ENCODE results near the gene HNMT. TPM values are rescaled to one million over a fixed set of nuclear protein-coding genes. Genes with fewer than 3 reads are reported as not detected.

The HNMT gene
- polyA plus RNA-seq, 1 donor (not counting 4 experiments of a cell fraction or from before 2014, with no cell fraction given): 7.4 TPM

GRCh38 chr2:137937778-137938177 lies 26.5 kb upstream of the HNMT start:
- no peaks in the 10 kb centered on the region for H3K36me3 ChIP-seq (ENCODE audit: control insufficient read depth in 2 of 2, extremely low read depth in 1 of 2, insufficient read depth in 2 of 2, low read length in 2 of 2)
- no peaks in the 10 kb centered on the region for H3K79me2 ChIP-seq (ENCODE audit: control insufficient read depth, insufficient read depth, low read length)
- no peaks in the 10 kb centered on the region for H3K27me3 ChIP-seq (ENCODE audit: control insufficient read depth, extremely low read depth, insufficient read depth, low read length)
- H3K4me1 ChIP-seq (ENCODE audit: control insufficient read depth, extremely low read depth, insufficient read depth, low read length): no peaks in the 10 kb centered on the region
- H3K4me2 ChIP-seq (ENCODE audit: control insufficient read depth, extremely low read depth, insufficient read depth, low read depth, low read length): no peak overlapping the region
- no peak for FAIRE-seq
- no peaks in the 10 kb centered on the region for H3K9me3 ChIP-seq (ENCODE audit: control insufficient read depth, low read depth, low read length)
- dilution Hi-C loops (cut with MboI; ENCODE audit: extremely low pct_ligation_motif_present, low sequenced_read_pairs): no loop called here
- H3K9ac ChIP-seq (ENCODE audit: control insufficient read depth, extremely low read depth, insufficient read depth, low read length): no peak overlapping the region
- H3K27ac ChIP-seq (ENCODE audit: control insufficient read depth, insufficient read depth, low read length): no peak overlapping the region
- no peak for DNase-seq (ENCODE audit: low read depth, low spot score)
- no peak overlapping the region for H2AFZ ChIP-seq (ENCODE audit: control insufficient read depth, low read length)
- no peaks in the 10 kb centered on the region for H3K9me1 ChIP-seq (ENCODE audit: control insufficient read depth, extremely low read depth, insufficient read depth, low read length)
- H3K4me3 ChIP-seq (ENCODE audit: control insufficient read depth in 2 of 3, extremely low read depth in 1 of 3, insufficient read depth in 2 of 3, low read depth in 1 of 3, low read length in 3 of 3): no peak overlapping the region
- TF ChIP-seq CTCF (optimal IDR thresholded peaks at IDR 0.05 in 1 of 3, IDR thresholded peaks at IDR 0.05 in 1 of 3, conservative IDR thresholded peaks at IDR 0.05 in 1 of 3; ENCODE audit: extremely low read depth in 1 of 3, insufficient read depth in 2 of 3, low read length in 3 of 3) (no peak), EZH2 (IDR thresholded peaks at IDR 0.05; ENCODE audit: low read length) (no peak)
- H4K20me1 ChIP-seq (ENCODE audit: control insufficient read depth, extremely low read depth, insufficient read depth, low read length): no peaks in the 10 kb centered on the region

GRCh38 chr2:137938204-137938603 lies 26.1 kb upstream of the HNMT start:
- Histone ChIP-seq H3K4me2 (ENCODE audit: control insufficient read depth, extremely low read depth, insufficient read depth, low read depth, low read length) (no peak overlapping the region), H3K79me2 (ENCODE audit: control insufficient read depth, insufficient read depth, low read length) (no peaks in the 10 kb centered on the region), H3K27me3 (ENCODE audit: control insufficient read depth, extremely low read depth, insufficient read depth, low read length) (no peaks in the 10 kb centered on the region), H3K4me1 (ENCODE audit: control insufficient read depth, extremely low read depth, insufficient read depth, low read length) (no peaks in the 10 kb centered on the region), H3K9ac (ENCODE audit: control insufficient read depth, extremely low read depth, insufficient read depth, low read length) (no peak overlapping the region), H2AFZ (ENCODE audit: control insufficient read depth, low read length) (no peak overlapping the region), H3K36me3 (ENCODE audit: control insufficient read depth in 2 of 2, extremely low read depth in 1 of 2, insufficient read depth in 2 of 2, low read length in 2 of 2) (no peaks in the 10 kb centered on the region), H3K9me3 (ENCODE audit: control insufficient read depth, low read depth, low read length) (no peaks in the 10 kb centered on the region), H4K20me1 (ENCODE audit: control insufficient read depth, extremely low read depth, insufficient read depth, low read length) (no peaks in the 10 kb centered on the region), H3K9me1 (ENCODE audit: control insufficient read depth, extremely low read depth, insufficient read depth, low read length) (no peaks in the 10 kb centered on the region), H3K27ac (ENCODE audit: control insufficient read depth, insufficient read depth, low read length) (no peak overlapping the region), H3K4me3 (ENCODE audit: control insufficient read depth in 2 of 3, extremely low read depth in 1 of 3, insufficient read depth in 2 of 3, low read depth in 1 of 3, low read length in 3 of 3) (no peak overlapping the region)
- FAIRE-seq (no peak), DNase-seq (ENCODE audit: low read depth, low spot score) (no peak)
- dilution Hi-C loops (cut with MboI; ENCODE audit: extremely low pct_ligation_motif_present, low sequenced_read_pairs): no loop called here
- TF ChIP-seq CTCF (optimal IDR thresholded peaks at IDR 0.05 in 1 of 3, IDR thresholded peaks at IDR 0.05 in 1 of 3, conservative IDR thresholded peaks at IDR 0.05 in 1 of 3; ENCODE audit: extremely low read depth in 1 of 3, insufficient read depth in 2 of 3, low read length in 3 of 3) (no peak), EZH2 (IDR thresholded peaks at IDR 0.05; ENCODE audit: low read length) (no peak)
